NCI-H2227 (cell line): ENCODE measurements around the gene ART3.

Experiments
- DNase-seq: peaks from one replicate; lab custom pipeline; 2025; ENCODE audit not compliant: unreplicated experiment; lab: John Stamatoyannopoulos, UW

The ART3 gene

GRCh38 chr4:76144546-76144945, 70.0 kb downstream of the ART3 start:
- DNase-seq = no peak

- peak; percentile 85 for DNase-seq
Measured at GRCh38 chr4:76147454-76148141, 73.1 kb downstream of the ART3 start.

- peak; percentile 93 for DNase-seq
Measured at GRCh38 chr4:76148142-76148865, 73.8 kb downstream of the ART3 start, which contains the start of gene NUP54. TSS of gene NUP54 (minus strand) at chr4:76148397. CDS start at chr4:76148374, 23 bp downstream.

GRCh38 chr4:76153356-76153755, 78.8 kb downstream of the ART3 start:
- no peak for DNase-seq

DNA sequence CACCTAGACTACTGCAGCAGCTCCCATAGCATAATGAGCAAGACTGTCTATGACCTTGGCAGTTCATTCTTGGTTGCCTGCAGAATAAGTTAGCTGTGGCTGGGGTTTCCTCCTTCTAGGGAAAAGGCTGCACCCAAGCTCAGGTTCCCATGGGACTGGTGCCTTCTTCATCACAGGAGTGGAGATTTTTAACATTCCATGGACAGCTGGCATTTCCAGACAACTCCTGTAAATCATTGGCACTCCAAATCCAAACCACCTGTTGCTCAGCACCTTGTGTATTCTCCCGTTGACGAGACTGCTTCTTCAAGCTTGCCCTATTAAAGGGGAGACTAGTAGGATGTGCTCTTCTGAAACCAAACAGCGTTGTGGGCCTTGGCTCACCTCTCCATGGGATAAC, 81.5 kb downstream of the ART3 start:
- DNase-seq = no peak

DNA sequence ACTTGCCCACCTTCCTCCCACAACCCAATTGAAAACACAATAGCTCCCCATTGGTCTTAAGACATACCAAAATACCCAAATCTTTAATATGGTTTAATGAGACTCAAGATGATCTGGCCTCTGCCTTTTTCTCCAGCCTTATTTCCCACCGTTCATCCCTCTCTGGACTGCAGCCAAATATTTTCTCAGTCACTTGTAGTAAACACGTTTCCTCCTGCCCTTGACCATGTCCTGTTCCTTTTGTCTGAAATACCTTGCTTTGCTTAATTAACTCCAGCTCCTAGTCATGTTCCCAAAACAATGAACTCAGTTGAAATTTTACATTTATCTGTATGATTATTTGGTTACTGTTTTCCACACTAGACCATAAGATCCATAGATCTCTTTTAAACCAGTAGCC, 82.1 kb downstream of the ART3 start:
- DNase-seq = no peak

- DNase-seq = no peak
Measured at GRCh38 chr4:76160355-76160754, 85.8 kb downstream of the ART3 start.
